SK-N-SH (cell line): ENCODE results near the gene RBM17. TPM values are rescaled to one million over a fixed set of nuclear protein-coding genes. Genes with fewer than 3 reads are reported as not detected.

Experiments used
- CTCF ChIA-PET: fragments of 300-600, 350-600 bp; formaldehyde crosslinking; extraction: SDS; loops from one replicate; lab custom pipeline; 2021; lab: Yijun Ruan, JAX
- POLR2A ChIA-PET: fragments of 350-600 bp; sonication (Branson Sonifier 250); formaldehyde crosslinking; extraction: SDS; loops from one replicate; lab custom pipeline; 2020; ENCODE audit warnings: antibody characterized with exemption, inconsistent platforms; lab: Yijun Ruan, JAX
- DNase-seq: peaks from one replicate; pipeline ENCODE4 v3.0.0; 2012
- H2AFZ ChIP-seq: fragments of 200-600 bp; sonication (generic); 2 replicates; pipeline ENCODE4 v1.8.1; 2016; ENCODE audit warnings: antibody characterized with exemption, mild to moderate bottlenecking, low read depth
- H3F3A ChIP-seq: fragments of 200-600 bp; sonication (generic); replicated peaks from 2 replicates; pipeline ENCODE3; 2016; ENCODE audit warnings: antibody characterized with exemption, mild to moderate bottlenecking; ENCODE audit not compliant: insufficient read depth
- H3K27ac ChIP-seq, 2 experiments: fragments of 200-500 bp in 1 of 2; fragments of 200-600 bp in 1 of 2; sonication (Bioruptor generic) in 1 of 2; sonication (generic), shearing (Covaris generic) in 1 of 2; 2 replicates each; pipeline versions ENCODE4 v1.5.1 to v1.6.1; 2014 to 2016; ENCODE audit warnings: low read depth in 2 of 2, inconsistent platforms in 1 of 2, low read length in 1 of 2, mild to moderate bottlenecking in 1 of 2, mixed read lengths in 1 of 2
- H3K27me3 ChIP-seq: fragments of 200-600 bp; sonication (generic), shearing (Covaris generic); 2 replicates; pipeline ENCODE4 v1.6.1; 2016; ENCODE audit warnings: mixed run types; ENCODE audit not compliant: insufficient read depth
- H3K36me3 ChIP-seq, 2 experiments: fragments of 200-500 bp in 1 of 2; fragments of 200-600 bp in 1 of 2; sonication (Bioruptor generic) in 1 of 2; sonication (generic) in 1 of 2; replicated peaks in 1 of 2; 2 replicates each; pipeline versions ENCODE3 to v1.5.1; 2014 to 2016; ENCODE audit warnings: low read length in 1 of 2, mild to moderate bottlenecking in 1 of 2; ENCODE audit not compliant: insufficient read depth in 2 of 2, control insufficient read depth in 1 of 2
- H3K4me1 ChIP-seq, 2 experiments: fragments of 200-500 bp in 1 of 2; fragments of 200-600 bp in 1 of 2; sonication (Bioruptor generic) in 1 of 2; sonication (generic), shearing (Covaris generic) in 1 of 2; 2 replicates each; pipeline versions ENCODE4 v1.5.1 to v1.6.1; 2014 to 2016; ENCODE audit warnings: low read depth in 1 of 2, low read length in 1 of 2, mixed run types in 1 of 2; ENCODE audit not compliant: insufficient read depth in 2 of 2, control insufficient read depth in 1 of 2
- H3K4me2 ChIP-seq: fragments of 200-600 bp; sonication (generic), shearing (Covaris generic); 2 replicates; pipeline ENCODE4 v1.6.1; 2017; ENCODE audit warnings: mixed run types
- H3K4me3 ChIP-seq, 2 experiments: fragments of 200-500 bp in 1 of 2; fragments of 200-600 bp in 1 of 2; sonication (Bioruptor generic) in 1 of 2; sonication (generic), shearing (Covaris generic) in 1 of 2; 2 replicates each; pipeline versions ENCODE4 v1.5.1 to v1.8.1; 2014 to 2016; ENCODE audit warnings: low read depth in 2 of 2, inconsistent platforms in 1 of 2, low read length in 1 of 2, mild to moderate bottlenecking in 1 of 2, mixed read lengths in 1 of 2, moderate library complexity in 1 of 2
- H3K79me2 ChIP-seq: fragments of 200-600 bp; sonication (generic); 2 replicates; pipeline ENCODE4 v1.8.1; 2017; ENCODE audit warnings: mild to moderate bottlenecking; ENCODE audit not compliant: insufficient read depth
- H3K9ac ChIP-seq: fragments of 200-600 bp; sonication (generic); 2 replicates; pipeline ENCODE4 v1.6.1; 2017; ENCODE audit warnings: mixed run types
- H3K9me2 ChIP-seq: fragments of 200-600 bp; sonication (generic); 2 replicates; pipeline ENCODE4 v1.6.1; 2017; ENCODE audit warnings: mixed run types
- H3K9me3 ChIP-seq: fragments of 200-600 bp; sonication (generic); 2 replicates; pipeline ENCODE4 v1.6.1; 2017; ENCODE audit warnings: mixed run types, mild to moderate bottlenecking, moderate library complexity
- H4K20me1 ChIP-seq: fragments of 200-600 bp; sonication (generic); 2 replicates; pipeline ENCODE4 v1.6.1; 2017; ENCODE audit warnings: mild to moderate bottlenecking, mixed run types; ENCODE audit not compliant: insufficient read depth
- GABPA ChIP-seq: IDR thresholded peaks from 2 replicates; pipeline ENCODE4 v1.4.0; 2012; ENCODE audit warnings: low read depth, mild to moderate bottlenecking
- RFX5 ChIP-seq: IDR thresholded peaks from 2 replicates; pipeline ENCODE4 v1.6.1; 2012; ENCODE audit warnings: mild to moderate bottlenecking, improper control_type of control experiment, low read length
- RXRA ChIP-seq: IDR thresholded peaks from 2 replicates; pipeline ENCODE4 v1.4.0; 2012; ENCODE audit warnings: low read depth, mild to moderate bottlenecking, borderline replicate concordance
- TEAD4 ChIP-seq: IDR thresholded peaks from 2 replicates; pipeline ENCODE4 v1.4.0; 2012; ENCODE audit warnings: mild to moderate bottlenecking, borderline replicate concordance; ENCODE audit not compliant: insufficient read depth
- YY1 ChIP-seq: IDR thresholded peaks from 2 replicates; pipeline ENCODE4 v1.4.0; 2012; ENCODE audit warnings: low read depth, mild to moderate bottlenecking
- WGBS: methylation state at CpG from one replicate; pipeline ENCODE4 v1.1.6; 2017; ENCODE audit warnings: low lambda C conversion rate; 5-methylcytosine and 5-hydroxymethylcytosine counted together
- polyA plus RNA-seq, 3 experiments: library from polyadenylated mRNA; depleted of rRNA; stranded (reverse); fragments of >200 nt; gene quantifications; 2 replicates each; pipeline ENCODE4 v1.2.3, GENCODE V29; 2012
- TF ChIP-seq, protein P1 (sequence below): IDR thresholded peaks from 2 replicates; pipeline ENCODE4 v1.4.0; 2012; ENCODE audit warnings: low read depth
- TF ChIP-seq, protein P2 (sequence below): fragments of 150-350 bp; IDR thresholded peaks from 2 replicates; pipeline ENCODE4 v1.6.1; 2017; ENCODE audit warnings: antibody characterized with exemption, low read length, low read depth, borderline replicate concordance

Gene RBM17
- polyA plus RNA-seq, 1 of the 3 experiments (the other 2 are of a cell fraction): 32.6 TPM

- TF ChIP-seq, protein P1, sequence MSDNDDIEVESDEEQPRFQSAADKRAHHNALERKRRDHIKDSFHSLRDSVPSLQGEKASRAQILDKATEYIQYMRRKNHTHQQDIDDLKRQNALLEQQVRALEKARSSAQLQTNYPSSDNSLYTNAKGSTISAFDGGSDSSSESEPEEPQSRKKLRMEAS: no peak
- TF ChIP-seq GABPA: no peak
- TF ChIP-seq, protein P2, sequence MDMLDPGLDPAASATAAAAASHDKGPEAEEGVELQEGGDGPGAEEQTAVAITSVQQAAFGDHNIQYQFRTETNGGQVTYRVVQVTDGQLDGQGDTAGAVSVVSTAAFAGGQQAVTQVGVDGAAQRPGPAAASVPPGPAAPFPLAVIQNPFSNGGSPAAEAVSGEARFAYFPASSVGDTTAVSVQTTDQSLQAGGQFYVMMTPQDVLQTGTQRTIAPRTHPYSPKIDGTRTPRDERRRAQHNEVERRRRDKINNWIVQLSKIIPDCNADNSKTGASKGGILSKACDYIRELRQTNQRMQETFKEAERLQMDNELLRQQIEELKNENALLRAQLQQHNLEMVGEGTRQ: no peak
- no peak for TF ChIP-seq RFX5
- no peak for TF ChIP-seq TEAD4
Measured at GRCh38 chr10:6052247-6053221, 36.3 kb upstream of the RBM17 start (continued).

- H3K4me2 ChIP-seq: no peak overlapping the region
- no peak overlapping the region for H3K4me3 ChIP-seq
- no peaks in the 10 kb centered on the region for H3F3A ChIP-seq
- TF ChIP-seq RXRA (no peak), YY1 (no peak)
- TF ChIP-seq, all 33 proteins: peak for 0
- Histone ChIP-seq H3K9me2 (no peaks in the 10 kb centered on the region), H3K36me3 (no peaks in the 10 kb centered on the region), H2AFZ (no peak overlapping the region), H3K27ac (no peak overlapping the region), H3K4me1 (peaks cover 0 to 7% of the 10 kb centered on the region in 2 experiments; a peak in 1 of 4 replicates), H3K9me3 (no peaks in the 10 kb centered on the region), H3K27me3 (peaks cover 20% of the 10 kb centered on the region), H4K20me1 (no peaks in the 10 kb centered on the region), H3K9ac (no peak overlapping the region), H3K79me2 (no peaks in the 10 kb centered on the region)
- ChIA-PET POLR2A (no interaction called here), CTCF (no interaction called here)
- WGBS: 79% methylated on average over 4 of the region's 4 CpGs
- no peak for DNase-seq
Measured at GRCh38 chr10:6053303-6053702, 35.5 kb upstream of the RBM17 start.

GRCh38 chr10:6053816-6054631, 34.8 kb upstream of the RBM17 start:
- Histone ChIP-seq H3K4me1 (peaks cover 0 to 7% of the 10 kb centered on the region in 2 experiments; a peak in 1 of 4 replicates), H4K20me1 (no peaks in the 10 kb centered on the region), H3K4me2 (no peak overlapping the region), H3K27me3 (peaks cover 20% of the 10 kb centered on the region), H3K27ac (no peak overlapping the region), H3K36me3 (no peaks in the 10 kb centered on the region), H3K4me3 (no peak overlapping the region), H2AFZ (no peak overlapping the region), H3K79me2 (no peaks in the 10 kb centered on the region), H3K9me2 (no peaks in the 10 kb centered on the region), H3K9me3 (no peaks in the 10 kb centered on the region), H3F3A (no peaks in the 10 kb centered on the region), H3K9ac (no peak overlapping the region)
- 31% methylated on average over 18 of the region's 18 CpGs for WGBS
- DNase-seq: no peak
- CTCF ChIA-PET: no interaction called here
- POLR2A ChIA-PET: no interaction called here
- no peak for TF ChIP-seq YY1
